ENCODE measurements around the gene LRRC36. TPM values are rescaled to one million over a fixed set of nuclear protein-coding genes. Genes with fewer than 3 reads are reported as not detected.

The LRRC36 gene
- total RNA-seq, 2 experiments from 2014 or later = 0.51 to 0.66 TPM

- intact Hi-C loops (cut with DNase I, micrococcal nuclease) = loop anchor here in 1 of 2 experiments (2.0 kb wide), 1 partner anchor 22 kb away; no protein-coding TSS in a partner anchor
- no peaks in the 10 kb centered on the region for H3K36me3 Mint-ChIP-seq (ENCODE audit: low read depth)
- ChIA-PET CTCF (interaction anchor here (1.3 kb wide), 1 partner anchor 10 kb away, joined by 3 read pairs; no protein-coding TSS in a partner anchor), POLR2A (no interaction called here)
- peaks cover 4% of the 10 kb centered on the region for H3K27me3 Mint-ChIP-seq
- DNase-seq (no peak), ATAC-seq (no peak)
- no peak overlapping the region for H3K4me3 Mint-ChIP-seq
- no peak overlapping the region for H3K27ac Mint-ChIP-seq
- no peaks in the 10 kb centered on the region for H3K9me3 Mint-ChIP-seq (ENCODE audit: low read depth)
- no peaks in the 10 kb centered on the region for H3K4me1 Mint-ChIP-seq
Measured at GRCh38 chr16:67378642-67379041, 52.0 kb downstream of the LRRC36 start.

DNA sequence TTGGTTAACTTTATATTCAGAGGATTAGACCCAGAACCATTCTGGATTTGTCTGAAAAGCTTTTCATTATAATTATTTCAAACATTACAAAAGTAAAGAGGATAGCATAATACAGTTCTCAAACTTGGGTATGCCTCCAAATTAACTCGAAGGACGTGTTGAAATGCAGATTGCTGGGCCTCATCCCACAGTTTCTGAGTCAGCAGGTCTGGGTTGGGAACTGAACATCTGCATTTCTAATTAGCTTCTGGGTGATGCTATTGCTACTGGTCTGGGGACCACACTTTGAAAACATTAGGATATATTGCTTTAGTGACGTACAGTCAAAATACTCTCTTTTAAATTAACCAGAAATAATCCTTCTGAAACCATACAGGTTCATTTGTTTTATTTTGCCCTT, 56.7 kb downstream of the LRRC36 start:
- Mint-ChIP-seq H3K27me3 (no peaks in the 10 kb centered on the region), H3K27ac (no peak overlapping the region), H3K9me3 (ENCODE audit: low read depth) (no peaks in the 10 kb centered on the region), H3K36me3 (ENCODE audit: low read depth) (no peaks in the 10 kb centered on the region), H3K4me1 (peaks cover 9% of the 10 kb centered on the region), H3K4me3 (no peak overlapping the region)
- ChIA-PET POLR2A (no interaction called here), CTCF (interaction anchor here (0.8 kb wide), 1 partner anchor 88 kb away, joined by 3 read pairs; no protein-coding TSS in a partner anchor)
- ATAC-seq (no peak), DNase-seq (no peak)
- intact Hi-C loops (cut with DNase I, micrococcal nuclease) = no loop called here

DNA sequence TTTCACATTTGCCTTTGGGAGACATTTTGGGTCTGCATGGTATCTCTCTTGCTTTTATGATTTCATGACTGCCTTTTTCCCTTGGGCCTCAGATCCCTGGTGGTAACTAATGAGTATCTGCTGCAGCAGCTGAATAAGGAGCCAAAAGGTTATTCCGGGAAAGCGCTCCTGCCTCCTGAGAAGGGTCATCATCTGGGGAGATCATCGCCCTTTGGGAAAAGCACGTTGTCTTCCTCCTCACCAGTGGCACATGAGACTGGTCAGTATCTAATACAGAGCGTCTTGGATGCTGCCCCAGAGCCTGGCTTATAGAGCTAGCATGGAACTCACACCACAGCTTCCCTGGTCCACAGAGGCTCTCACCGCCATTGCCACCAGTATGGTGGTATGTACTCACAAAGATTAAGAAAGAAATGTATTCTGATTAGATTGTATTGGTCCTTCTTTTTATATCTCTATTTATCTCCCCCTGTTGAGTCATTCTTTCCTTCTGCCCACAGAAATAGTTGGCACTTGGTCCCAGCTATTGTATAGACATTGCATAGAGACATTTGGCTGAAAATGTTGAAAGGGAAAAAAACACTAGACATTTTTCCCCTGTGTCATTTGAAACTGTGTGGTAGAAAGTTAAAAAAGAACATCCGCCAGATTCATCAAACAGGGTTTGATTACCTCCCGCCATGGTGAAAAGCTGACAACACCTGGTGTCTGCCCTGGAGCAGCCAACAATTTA, 58.3 kb downstream of the LRRC36 start:
- no peak overlapping the region for H3K27ac Mint-ChIP-seq
- intact Hi-C loops (cut with DNase I, micrococcal nuclease) = no loop called here
- H3K4me1 Mint-ChIP-seq = peaks cover 9% of the 10 kb centered on the region
- POLR2A ChIA-PET = no interaction called here
- H3K9me3 Mint-ChIP-seq (ENCODE audit: low read depth) = no peaks in the 10 kb centered on the region
- H3K4me3 Mint-ChIP-seq = no peak overlapping the region
- DNase-seq (no peak), ATAC-seq (no peak)
- CTCF ChIA-PET = interaction anchor here (1.0 to 1.8 kb wide), 2 partner anchors 31 to 43 kb away, joined by 3 to 6 read pairs; no protein-coding TSS in a partner anchor
- no peaks in the 10 kb centered on the region for H3K36me3 Mint-ChIP-seq (ENCODE audit: low read depth)
- H3K27me3 Mint-ChIP-seq = peaks cover 2% of the 10 kb centered on the region

GRCh38 chr16:67386861-67387455, 60.3 kb downstream of the LRRC36 start:
- Mint-ChIP-seq H3K9me3 (ENCODE audit: low read depth) (no peaks in the 10 kb centered on the region), H3K4me1 (peaks cover 9% of the 10 kb centered on the region), H3K27me3 (peaks cover 2% of the 10 kb centered on the region), H3K4me3 (no peak overlapping the region), H3K27ac (no peak overlapping the region), H3K36me3 (ENCODE audit: low read depth) (no peaks in the 10 kb centered on the region)
- no peak for DNase-seq
- no peak for ATAC-seq
- CTCF ChIA-PET = interaction anchor here (0.5 to 1.5 kb wide), 2 partner anchors 13 to 27 kb away, joined by 3 read pairs; no protein-coding TSS in a partner anchor
- POLR2A ChIA-PET = no interaction called here
- intact Hi-C loops (cut with DNase I, micrococcal nuclease) = no loop called here

GRCh38 chr16:67387479-67388079, 61.0 kb downstream of the LRRC36 start:
- ChIA-PET POLR2A (no interaction called here), CTCF (no interaction called here)
- no peak overlapping the region for H3K27ac Mint-ChIP-seq

GRCh38 chr16:67388191-67388590, 61.6 kb downstream of the LRRC36 start:
- H3K36me3 Mint-ChIP-seq (ENCODE audit: low read depth) = no peaks in the 10 kb centered on the region
- H3K4me3 Mint-ChIP-seq = no peak overlapping the region
- ChIA-PET POLR2A (no interaction called here), CTCF (interaction anchor here (0.6 to 0.9 kb wide), 2 partner anchors 9 to 27 kb away, joined by 3 read pairs; no protein-coding TSS in a partner anchor)
- DNase-seq (no peak), ATAC-seq (no peak)
- H3K27me3 Mint-ChIP-seq = peaks cover 9% of the 10 kb centered on the region
- H3K4me1 Mint-ChIP-seq = peaks cover 9% of the 10 kb centered on the region
- H3K27ac Mint-ChIP-seq = no peak overlapping the region
- H3K9me3 Mint-ChIP-seq (ENCODE audit: low read depth) = no peaks in the 10 kb centered on the region
- intact Hi-C loops (cut with DNase I, micrococcal nuclease) = no loop called here

More at GRCh38 chr16:67387479-67388079, 61.0 kb downstream of the LRRC36 start:
- DNase-seq = no peak
- peaks cover 9% of the 10 kb centered on the region for H3K4me1 Mint-ChIP-seq
- H3K4me3 Mint-ChIP-seq = no peak overlapping the region
- no peak for ATAC-seq
- no peaks in the 10 kb centered on the region for H3K36me3 Mint-ChIP-seq (ENCODE audit: low read depth)
- peaks cover 6% of the 10 kb centered on the region for H3K27me3 Mint-ChIP-seq
- intact Hi-C loops (cut with DNase I, micrococcal nuclease) = no loop called here
- no peaks in the 10 kb centered on the region for H3K9me3 Mint-ChIP-seq (ENCODE audit: low read depth)

- CTCF ChIA-PET = interaction anchor here (0.6 to 0.9 kb wide), 2 partner anchors 10 to 27 kb away, joined by 3 read pairs; no protein-coding TSS in a partner anchor
- ATAC-seq (no peak), DNase-seq (no peak)
- H3K4me3 Mint-ChIP-seq = no peak overlapping the region
- no peak overlapping the region for H3K27ac Mint-ChIP-seq
- intact Hi-C loops (cut with DNase I, micrococcal nuclease) = no loop called here
- no peaks in the 10 kb centered on the region for H3K9me3 Mint-ChIP-seq (ENCODE audit: low read depth)
- POLR2A ChIA-PET = no interaction called here
- H3K4me1 Mint-ChIP-seq = peaks cover 10% of the 10 kb centered on the region
- H3K27me3 Mint-ChIP-seq = peaks cover 9% of the 10 kb centered on the region
- no peaks in the 10 kb centered on the region for H3K36me3 Mint-ChIP-seq (ENCODE audit: low read depth)
Measured at GRCh38 chr16:67388591-67388990, 62.0 kb downstream of the LRRC36 start.

DNA sequence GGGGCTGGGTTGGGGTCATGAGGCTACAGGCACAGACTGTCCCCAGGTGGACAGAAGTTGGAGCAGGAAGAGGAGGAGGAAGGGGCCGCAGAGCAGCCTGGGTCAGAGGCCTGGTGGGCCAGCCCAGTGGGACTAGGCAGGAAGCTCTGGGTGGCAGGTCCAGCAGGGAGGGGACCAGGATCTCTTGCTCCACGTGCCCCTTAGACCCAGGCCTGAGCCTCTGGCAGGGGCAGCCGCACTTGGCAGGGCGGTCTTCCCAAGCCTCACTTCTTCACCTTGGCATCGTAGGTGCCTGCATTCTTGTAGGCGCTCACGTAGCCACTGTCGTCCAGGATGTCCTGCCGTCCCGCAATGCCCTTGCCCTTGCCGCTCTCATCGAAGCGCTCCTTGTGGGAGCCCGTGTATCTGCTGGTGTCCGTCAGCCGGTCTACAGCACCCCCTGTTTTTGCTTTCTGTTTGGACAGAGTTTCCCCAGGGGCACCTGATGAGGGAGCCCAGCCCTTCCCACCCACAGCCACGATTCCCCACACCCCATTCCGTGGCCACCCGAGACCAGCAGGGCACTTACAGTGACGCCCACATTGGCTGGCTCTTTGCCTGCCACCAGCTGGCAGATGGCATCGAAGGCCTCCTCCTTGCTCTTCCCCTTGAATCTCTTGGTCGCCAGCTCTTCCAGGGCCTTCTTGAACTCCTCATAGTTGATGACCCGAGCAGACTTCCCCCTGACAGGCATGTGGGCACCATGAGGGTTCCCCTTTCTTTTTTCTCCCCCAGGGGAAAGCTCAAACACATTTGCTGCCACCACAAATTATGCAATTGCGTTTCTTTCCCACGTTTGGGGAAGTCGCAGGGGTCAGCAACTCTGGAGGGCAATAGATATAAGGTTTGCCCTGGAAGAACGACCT, 63.5 kb downstream of the LRRC36 start:
- peaks cover 14% of the 10 kb centered on the region for H3K4me1 Mint-ChIP-seq
- intact Hi-C loops (cut with DNase I, micrococcal nuclease) = no loop called here
- H3K4me3 Mint-ChIP-seq = no peak overlapping the region
- H3K36me3 Mint-ChIP-seq (ENCODE audit: low read depth) = no peaks in the 10 kb centered on the region
- DNase-seq = no peak
- no peak overlapping the region for H3K27ac Mint-ChIP-seq
- no peaks in the 10 kb centered on the region for H3K9me3 Mint-ChIP-seq (ENCODE audit: low read depth)
- ChIA-PET POLR2A (interaction anchor here (0.5 kb wide), 1 partner anchor 116 kb away, joined by 5 read pairs; no protein-coding TSS in a partner anchor), CTCF (interaction anchor here (0.6 to 1.7 kb wide), 2 partner anchors 9 to 291 kb away, joined by 3 to 6 read pairs; no protein-coding TSS in a partner anchor)
- peaks cover 16% of the 10 kb centered on the region for H3K27me3 Mint-ChIP-seq
- ATAC-seq = no peak

DNA sequence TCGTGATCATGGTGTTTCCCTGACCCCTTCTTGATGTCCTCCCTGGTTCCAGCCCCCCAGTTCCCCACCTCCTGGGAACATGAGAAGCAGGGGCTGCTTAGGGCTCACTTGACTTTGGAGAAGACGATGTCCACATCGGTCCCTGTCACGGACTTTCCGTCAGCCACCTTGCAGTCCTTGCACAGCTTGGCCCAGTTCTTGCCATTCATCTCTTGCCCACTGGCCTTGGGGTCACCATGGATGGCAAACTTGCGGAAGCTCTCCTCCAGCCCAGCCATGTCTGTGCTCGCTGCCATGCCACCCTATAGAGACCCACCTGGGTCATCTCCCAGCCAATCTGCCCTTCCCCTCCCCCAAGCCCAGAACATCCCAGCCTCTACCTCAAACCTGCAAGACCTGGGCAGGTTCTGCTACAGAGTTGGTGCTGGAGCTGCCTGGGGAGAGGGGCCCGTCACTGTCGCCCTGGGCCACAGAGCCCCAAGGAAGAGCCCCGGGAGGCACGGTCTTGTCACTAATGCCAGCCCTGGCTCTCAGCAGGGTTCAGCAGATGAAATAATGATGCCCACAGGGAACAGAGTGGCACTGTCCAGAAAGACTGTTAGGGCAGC, 64.3 kb downstream of the LRRC36 start:
- CTCF ChIA-PET = interaction anchor here (0.6 to 1.7 kb wide), 3 partner anchors 9 to 140 kb away, joined by 3 to 6 read pairs (median 3); no protein-coding TSS in a partner anchor
- peaks cover 23% of the 10 kb centered on the region for H3K27me3 Mint-ChIP-seq

DNA sequence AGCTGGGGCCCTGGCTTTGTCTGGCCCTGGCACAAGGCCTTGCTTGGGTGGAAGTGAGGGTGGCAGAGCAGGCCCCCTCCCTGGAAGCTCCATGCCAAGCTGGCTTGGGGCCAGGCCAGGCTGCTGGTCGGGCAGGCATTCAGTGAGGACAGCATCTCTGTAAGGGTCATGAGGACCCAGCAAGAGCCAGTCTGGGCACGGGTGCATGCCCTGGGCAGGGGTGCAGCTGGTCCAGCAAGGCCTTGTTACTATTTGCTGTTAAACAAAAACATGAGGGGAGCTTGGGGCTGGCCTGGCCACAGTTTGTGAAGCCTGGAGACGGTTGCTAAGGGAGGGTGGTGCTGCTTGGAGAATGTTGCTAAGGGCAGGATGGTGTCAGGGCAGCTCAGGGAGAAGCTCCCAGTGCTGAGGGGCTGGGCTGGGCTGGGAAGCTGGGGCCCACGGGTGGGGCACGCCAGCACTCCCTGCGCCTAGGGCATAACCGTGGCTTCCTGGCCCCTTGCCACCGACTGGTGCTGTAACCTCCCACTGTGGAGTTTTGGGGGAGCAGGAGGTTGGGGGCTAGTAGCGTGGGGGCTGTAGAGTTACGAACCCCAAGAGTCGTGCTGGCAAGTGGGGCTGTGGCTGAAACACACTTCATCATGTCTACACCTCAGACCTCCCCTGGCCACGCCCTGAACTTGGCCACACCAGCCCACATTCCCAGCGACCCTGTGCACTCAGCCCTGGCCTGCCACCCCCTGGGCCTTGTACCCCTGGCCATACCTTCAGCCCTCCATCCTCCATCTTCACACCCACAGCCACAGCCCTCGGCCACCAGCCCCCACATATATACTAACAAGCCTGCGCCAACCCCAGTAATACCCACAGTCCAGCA, 65.0 kb downstream of the LRRC36 start:
- Mint-ChIP-seq H3K27me3 (peaks cover 24% of the 10 kb centered on the region), H3K36me3 (ENCODE audit: low read depth) (no peaks in the 10 kb centered on the region), H3K9me3 (ENCODE audit: low read depth) (no peaks in the 10 kb centered on the region), H3K4me1 (peaks cover 9% of the 10 kb centered on the region), H3K27ac (no peak overlapping the region), H3K4me3 (no peak overlapping the region)
- ChIA-PET POLR2A (interaction anchor here (0.6 kb wide), 1 partner anchor 19 kb away, joined by 7 read pairs; no protein-coding TSS in a partner anchor), CTCF (interaction anchor here (0.6 to 1.7 kb wide), 3 partner anchors 8 to 139 kb away, joined by 3 to 6 read pairs (median 3); no protein-coding TSS in a partner anchor)
- intact Hi-C loops (cut with DNase I, micrococcal nuclease) = no loop called here
- ATAC-seq (no peak), DNase-seq (no peak)

More for the DNA sequence above, 64.3 kb downstream of the LRRC36 start:
- Mint-ChIP-seq H3K9me3 (ENCODE audit: low read depth) (no peaks in the 10 kb centered on the region), H3K27ac (no peak overlapping the region), H3K4me1 (peaks cover 9% of the 10 kb centered on the region), H3K36me3 (ENCODE audit: low read depth) (no peaks in the 10 kb centered on the region), H3K4me3 (no peak overlapping the region)
- POLR2A ChIA-PET = interaction anchor here (0.5 kb wide), 1 partner anchor 116 kb away, joined by 5 read pairs; no protein-coding TSS in a partner anchor
- intact Hi-C loops (cut with DNase I, micrococcal nuclease) = no loop called here
- no peak for ATAC-seq
- DNase-seq = no peak
